GM18867 (cell line): ENCODE results near the gene ALOX12.
"Not testable (repeated sequence)": the region's sequence is repeated elsewhere in the genome, so short reads cannot be mapped to it uniquely, and the experiment has no call there.

Source experiments
- ATAC-seq: cut with Tn5 transposase; IDR thresholded peaks from one replicate; pipeline ENCODE4 v1.9.1; 2021; ENCODE audit warnings: mild to moderate bottlenecking, moderate library complexity; ENCODE audit not compliant: unreplicated experiment

Gene ALOX12

GRCh38 chr17:6995500-6996255, at the start of gene ALOX12:
ALOX12 (plus strand) TSS chr17:6996049; CDS start chr17:6996118, 69 bp downstream.
- no peak for ATAC-seq

DNA sequence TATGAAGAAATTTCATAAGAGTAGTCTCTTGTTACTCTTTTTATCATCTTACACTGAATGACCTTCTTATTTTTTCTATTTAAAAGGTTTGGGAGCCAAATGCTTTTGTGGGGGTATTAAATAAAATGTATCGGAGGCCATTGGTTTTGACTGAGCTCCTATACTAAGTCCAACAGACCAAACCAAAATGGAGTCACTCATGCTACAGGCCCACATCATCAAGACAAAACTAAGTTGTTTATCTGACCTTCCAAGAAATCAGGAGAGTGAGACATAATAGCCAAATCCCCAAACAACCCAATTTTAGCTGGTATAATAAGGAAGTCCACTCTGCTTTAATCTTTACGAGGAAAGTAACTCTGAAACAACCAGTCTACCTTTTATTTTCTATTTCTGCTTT, 48.1 kb upstream of the ALOX12 start:
- ATAC-seq = no peak

DNA sequence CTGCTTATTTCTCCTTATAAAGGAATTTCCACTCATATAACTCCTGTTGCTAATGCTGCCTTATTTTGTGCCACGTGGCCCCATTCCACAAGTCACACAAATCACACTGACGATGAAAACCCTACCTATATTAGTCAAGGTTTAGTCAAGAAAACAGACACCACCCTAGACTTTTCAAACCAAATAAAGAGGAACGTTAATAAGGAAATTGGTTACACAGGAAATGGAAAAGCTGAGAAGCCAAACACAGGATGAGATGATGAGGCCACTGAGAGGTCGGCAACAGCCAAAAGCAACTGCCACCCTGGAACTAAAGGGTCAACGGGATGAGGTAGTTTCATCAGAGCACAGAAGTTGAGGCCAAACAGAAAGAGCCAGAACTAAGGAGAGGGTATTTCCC, 47.3 kb upstream of the ALOX12 start:
- ATAC-seq = no peak

GRCh38 chr17:6948976-6949375, 46.9 kb upstream of the ALOX12 start:
- ATAC-seq = no peak

GRCh38 chr17:6950938-6951337, 44.9 kb upstream of the ALOX12 start:
- not testable (repeated sequence) for ATAC-seq

DNA sequence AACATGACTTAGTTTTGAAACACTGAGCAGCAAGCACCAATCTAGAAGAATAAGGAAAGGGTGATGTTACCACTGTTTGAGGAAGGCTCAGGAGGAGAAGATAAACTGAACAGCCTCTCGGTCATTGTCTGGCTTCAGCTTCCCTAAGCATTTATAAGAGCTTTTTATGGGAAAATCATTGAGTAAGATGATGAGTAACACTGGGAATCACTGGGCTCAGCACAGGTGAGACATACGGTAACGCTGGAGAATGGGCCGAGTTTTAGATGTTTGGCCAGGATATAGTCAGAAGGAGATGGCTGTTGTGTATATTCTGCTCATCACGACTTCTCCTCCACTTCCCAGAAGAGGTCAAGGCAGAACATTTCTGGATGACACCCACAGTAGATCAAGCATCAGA, 42.2 kb upstream of the ALOX12 start:
- ATAC-seq = no peak

DNA sequence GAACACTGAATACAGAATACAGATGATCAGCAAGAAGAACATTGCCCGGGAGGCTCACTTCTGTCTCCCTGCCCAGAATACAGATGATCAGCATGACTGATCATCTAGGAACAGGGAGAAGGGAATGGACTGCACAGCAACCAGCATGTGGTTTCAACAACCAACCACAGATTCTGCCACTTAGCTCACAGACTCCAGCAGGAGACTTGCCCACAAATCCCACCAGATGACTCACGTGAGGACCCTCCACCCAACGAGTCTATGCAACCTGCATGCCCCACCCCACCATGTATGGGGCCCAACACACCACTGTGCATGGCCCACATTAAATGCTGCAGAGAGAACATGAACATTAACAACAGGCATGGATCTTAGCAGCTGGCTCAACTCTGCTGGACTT, 36.1 kb upstream of the ALOX12 start:
- no peak for ATAC-seq

- ATAC-seq = no peak
Observed at GRCh38 chr17:6969323-6969726, 26.5 kb upstream of the ALOX12 start.

- no peak for ATAC-seq
Observed at GRCh38 chr17:6970992-6971391, 24.9 kb upstream of the ALOX12 start.

DNA sequence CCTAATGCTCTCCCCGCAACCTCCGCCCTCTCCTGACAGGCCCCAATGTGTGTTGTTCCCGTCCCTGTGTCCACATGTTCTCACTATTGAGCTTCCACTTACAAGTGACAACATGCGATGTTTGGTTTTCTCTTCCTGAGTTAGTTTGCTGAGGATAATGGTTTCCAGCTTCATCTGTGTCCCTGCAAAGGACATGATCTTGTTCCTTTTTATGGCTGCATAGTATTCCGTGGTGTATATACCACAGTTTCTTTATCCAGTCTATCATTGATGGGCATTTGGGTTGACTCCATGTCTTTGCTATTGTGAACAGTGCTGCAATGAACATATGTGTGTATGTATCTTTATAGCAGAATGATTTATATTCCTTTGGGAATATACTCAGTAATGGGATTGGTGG, 16.4 kb upstream of the ALOX12 start:
- not testable (repeated sequence) for ATAC-seq

- ATAC-seq = no peak
Observed at GRCh38 chr17:6981426-6981825, 14.4 kb upstream of the ALOX12 start.

GRCh38 chr17:6985266-6985665, 10.6 kb upstream of the ALOX12 start:
- ATAC-seq = no peak

GRCh38 chr17:6986676-6987075, 9.2 kb upstream of the ALOX12 start:
- no peak for ATAC-seq

- no peak for ATAC-seq
Observed at GRCh38 chr17:6989779-6990178, 6.1 kb upstream of the ALOX12 start.

- not testable (repeated sequence) for ATAC-seq
Observed at GRCh38 chr17:6993613-6994056, 2.2 kb upstream of the ALOX12 start.

DNA sequence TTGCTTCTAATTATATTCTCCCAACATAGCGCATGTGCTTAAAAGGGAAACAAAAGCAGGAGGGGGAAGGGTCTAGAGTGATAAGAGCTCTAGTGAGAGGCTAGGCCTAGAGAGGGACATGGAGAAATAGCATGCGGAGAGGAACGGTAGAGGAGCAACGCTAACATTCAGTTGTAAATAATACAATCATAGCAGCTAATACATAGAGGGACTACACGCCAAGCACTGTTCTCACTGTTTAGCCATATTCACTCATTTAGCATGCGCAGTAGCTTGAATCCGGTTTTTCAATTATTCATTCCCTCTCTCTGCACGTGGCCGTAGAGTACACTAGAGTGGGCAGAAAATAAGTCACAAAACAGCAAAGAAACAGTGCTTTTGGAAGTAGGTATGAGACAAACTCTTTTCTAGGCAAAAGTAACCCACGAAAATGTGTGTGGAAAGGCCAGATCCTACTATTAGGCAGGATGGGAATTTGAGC, 1.7 kb upstream of the ALOX12 start:
- ATAC-seq = no peak

GRCh38 chr17:6994666-6995256, 1.1 kb upstream of the ALOX12 start:
- no peak for ATAC-seq

DNA sequence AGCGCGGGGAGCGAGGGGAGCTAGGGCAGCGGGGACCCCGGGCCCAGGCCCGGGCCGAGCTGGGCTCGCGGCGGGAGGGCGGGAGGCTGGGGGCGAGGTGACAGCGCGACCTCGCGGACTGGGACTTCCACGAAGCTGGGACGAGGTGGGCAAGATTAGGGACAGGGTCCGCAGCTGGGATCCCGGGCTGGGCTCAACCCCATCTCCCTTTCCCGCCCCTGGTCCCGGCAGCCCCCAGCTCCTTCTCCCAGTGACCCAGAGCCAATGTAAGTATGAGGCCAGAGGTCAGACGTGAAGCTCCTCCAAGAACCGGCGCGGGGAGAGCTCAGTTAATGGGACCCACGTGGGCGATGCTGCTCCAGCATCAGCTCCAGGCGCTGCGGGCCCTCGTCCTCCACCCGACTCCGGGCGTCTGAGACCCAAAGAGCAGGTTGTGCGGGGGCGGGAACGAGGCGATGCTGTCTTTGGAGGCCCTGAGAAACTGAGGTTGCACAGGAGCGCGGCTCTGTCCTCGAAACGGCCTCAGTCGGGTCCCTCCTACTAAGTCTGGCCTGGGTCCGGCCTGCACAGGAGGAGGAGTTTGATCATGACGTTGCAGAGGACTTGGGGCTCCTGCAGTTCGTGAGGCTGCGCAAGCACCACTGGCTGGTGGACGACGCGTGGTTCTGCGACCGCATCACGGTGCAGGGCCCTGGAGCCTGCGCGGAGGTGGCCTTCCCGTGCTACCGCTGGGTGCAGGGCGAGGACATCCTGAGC, 585 bp downstream of the ALOX12 start:
- ATAC-seq = no peak

DNA sequence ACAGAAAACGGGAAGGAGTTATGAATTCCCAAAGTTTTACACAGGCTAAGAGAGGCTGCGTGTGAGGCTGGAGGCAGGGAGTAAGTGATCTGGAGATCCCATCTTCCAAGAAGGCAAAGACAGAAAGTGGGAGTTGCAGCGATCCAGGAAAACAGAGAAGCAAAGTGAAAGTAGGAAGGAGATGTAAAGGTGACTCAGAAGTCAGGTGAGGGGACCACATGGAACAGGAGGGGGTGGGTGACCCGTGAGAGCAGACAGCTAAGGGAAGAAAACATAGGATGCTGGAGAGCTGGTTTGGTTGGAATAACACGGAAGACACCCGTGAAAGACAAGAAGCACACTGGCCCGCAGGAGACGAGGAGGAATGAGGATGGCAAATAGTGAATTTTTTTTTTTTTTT, 1.3 kb downstream of the ALOX12 start:
- no peak for ATAC-seq

- no peak for ATAC-seq
Observed at GRCh38 chr17:6998855-6999508, 3.1 kb downstream of the ALOX12 start.

GRCh38 chr17:7001318-7001961, 5.6 kb downstream of the ALOX12 start:
- ATAC-seq = no peak
